Esophagus squamous epithelium (tissue), 4 donors: ENCODE measurements around the gene MCM9.

Source experiments
- POLR2A ChIP-seq, 4 donors: fragments of 450-650 bp; IDR thresholded peaks; one replicate each; pipeline ENCODE4 v1.6.1; 2017; ENCODE audit warnings: antibody characterized with exemption in 4 of 4, mild to moderate bottlenecking in 4 of 4, moderate library complexity in 3 of 4
- TF ChIP-seq, protein P1 (sequence below), 6 experiments: fragments of 450-650 bp in 4 of 6; fragments of 200-600 bp in 2 of 6; sonication (generic) in 2 of 6; IDR thresholded peaks; one replicate each; pipeline ENCODE4 v1.5.1; 2016 to 2019; ENCODE audit warnings: antibody characterized with exemption in 6 of 6, mild to moderate bottlenecking in 4 of 6, moderate library complexity in 4 of 6

DNA sequence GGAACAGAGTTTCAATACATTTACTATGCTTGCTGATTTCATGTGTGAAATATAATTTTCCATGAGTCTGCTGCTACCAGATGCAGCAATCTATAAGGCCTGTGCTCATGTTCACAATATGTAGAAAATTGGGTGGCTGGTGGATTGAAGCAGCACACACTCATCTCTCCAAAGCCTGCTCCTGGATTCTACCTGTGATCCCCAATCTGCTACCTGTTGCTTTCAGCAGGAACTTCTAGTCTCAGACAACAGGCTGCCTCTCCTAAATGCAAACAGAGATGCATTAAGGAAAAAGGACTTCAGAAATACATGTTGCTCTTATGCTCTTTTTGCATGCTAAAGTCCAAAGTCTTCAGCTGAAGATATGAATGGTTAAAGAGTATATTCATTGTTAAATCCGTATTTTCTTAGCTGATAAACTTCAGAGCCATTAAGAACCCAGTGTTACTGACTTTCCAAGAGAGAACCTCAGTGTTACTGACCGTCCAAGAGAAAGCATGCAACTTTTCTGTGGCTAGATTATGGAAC lies 30.9 kb upstream of the MCM9 start:
- TF ChIP-seq, protein P1, sequence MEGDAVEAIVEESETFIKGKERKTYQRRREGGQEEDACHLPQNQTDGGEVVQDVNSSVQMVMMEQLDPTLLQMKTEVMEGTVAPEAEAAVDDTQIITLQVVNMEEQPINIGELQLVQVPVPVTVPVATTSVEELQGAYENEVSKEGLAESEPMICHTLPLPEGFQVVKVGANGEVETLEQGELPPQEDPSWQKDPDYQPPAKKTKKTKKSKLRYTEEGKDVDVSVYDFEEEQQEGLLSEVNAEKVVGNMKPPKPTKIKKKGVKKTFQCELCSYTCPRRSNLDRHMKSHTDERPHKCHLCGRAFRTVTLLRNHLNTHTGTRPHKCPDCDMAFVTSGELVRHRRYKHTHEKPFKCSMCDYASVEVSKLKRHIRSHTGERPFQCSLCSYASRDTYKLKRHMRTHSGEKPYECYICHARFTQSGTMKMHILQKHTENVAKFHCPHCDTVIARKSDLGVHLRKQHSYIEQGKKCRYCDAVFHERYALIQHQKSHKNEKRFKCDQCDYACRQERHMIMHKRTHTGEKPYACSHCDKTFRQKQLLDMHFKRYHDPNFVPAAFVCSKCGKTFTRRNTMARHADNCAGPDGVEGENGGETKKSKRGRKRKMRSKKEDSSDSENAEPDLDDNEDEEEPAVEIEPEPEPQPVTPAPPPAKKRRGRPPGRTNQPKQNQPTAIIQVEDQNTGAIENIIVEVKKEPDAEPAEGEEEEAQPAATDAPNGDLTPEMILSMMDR (IDR thresholded peaks at IDR 0.05) = no peak
- no peak for TF ChIP-seq POLR2A (IDR thresholded peaks at IDR 0.05)
